HEK293 (cell line): ENCODE data around the gene CALCOCO2.

Experiments used
- CTCF ChIA-PET: fragments of 350-600 bp; formaldehyde crosslinking; extraction: SDS; loops from one replicate; lab custom pipeline; 2021; ENCODE audit warnings: antibody characterized with exemption; lab: Yijun Ruan, JAX
- POLR2A ChIA-PET: fragments of 300-600 bp; formaldehyde crosslinking; extraction: SDS; loops from one replicate; lab custom pipeline; 2020; ENCODE audit warnings: antibody characterized with exemption, inconsistent platforms; lab: Yijun Ruan, JAX
- H3K27ac ChIP-seq: fragments of 200-500 bp; sonication (Bioruptor generic); 2 replicates; pipeline ENCODE4 v1.5.1; 2014; ENCODE audit warnings: low read depth, low read length, control low read depth, inconsistent platforms; ENCODE audit errors: extremely low read depth
- H3K36me3 ChIP-seq, 2 experiments: fragments of 200-500 bp in 1 of 2; sonication (Bioruptor generic) in 1 of 2; 1 replicate in 1 of 2; 2 replicates in 1 of 2; pipeline ENCODE4 v1.5.1; 2014 to 2017; ENCODE audit warnings: inconsistent platforms in 2 of 2, low read length in 2 of 2; ENCODE audit not compliant: control insufficient read depth in 2 of 2, insufficient read depth in 1 of 2
- H3K4me1 ChIP-seq: fragments of 200-500 bp; sonication (Bioruptor generic); 2 replicates; pipeline ENCODE4 v1.5.1; 2014; ENCODE audit warnings: mild to moderate bottlenecking, low read length, inconsistent platforms; ENCODE audit not compliant: control insufficient read depth, insufficient read depth
- H3K4me3 ChIP-seq: 2 replicates; pipeline ENCODE4 v1.5.1; 2011; ENCODE audit warnings: low read depth, mild to moderate bottlenecking, control low read depth, low read length, moderate library complexity
- H3K9me3 ChIP-seq: fragments of 200-500 bp; sonication (Bioruptor generic); 2 replicates; pipeline ENCODE4 v1.5.1; 2014; ENCODE audit warnings: low read depth, low read length, inconsistent platforms; ENCODE audit not compliant: control insufficient read depth, insufficient read depth
- EGR2 ChIP-seq: fragments of 450-650 bp; formaldehyde crosslinking; IDR thresholded peaks from 2 replicates; pipeline ENCODE4 v1.5.1; 2016; ENCODE audit warnings: low read depth, missing biosample characterization, missing genetic modification characterization
- FEZF1 ChIP-seq: fragments of 450-650 bp; formaldehyde crosslinking; IDR thresholded peaks from 2 replicates; pipeline ENCODE4 v1.5.1; 2016; ENCODE audit warnings: missing biosample characterization, missing genetic modification characterization
- OVOL3 ChIP-seq: fragments of 450-650 bp; formaldehyde crosslinking; IDR thresholded peaks from 2 replicates; pipeline ENCODE4 v1.5.1; 2016; ENCODE audit warnings: missing biosample characterization, missing genetic modification characterization
- ZBTB1 ChIP-seq: fragments of 450-650 bp; formaldehyde crosslinking; IDR thresholded peaks from 2 replicates; pipeline ENCODE4 v1.5.1; 2016; ENCODE audit warnings: missing biosample characterization, missing genetic modification characterization
- ZBTB17 ChIP-seq: fragments of 450-650 bp; formaldehyde crosslinking; IDR thresholded peaks from 2 replicates; pipeline ENCODE4 v1.5.1; 2016; ENCODE audit warnings: missing biosample characterization, missing genetic modification characterization
- ZEB2 ChIP-seq: fragments of 450-650 bp; formaldehyde crosslinking; IDR thresholded peaks from 2 replicates; pipeline ENCODE4 v1.5.1; 2016; ENCODE audit warnings: missing biosample characterization, missing genetic modification characterization
- ZNF133 ChIP-seq: fragments of 450-650 bp; formaldehyde crosslinking; IDR thresholded peaks from 2 replicates; pipeline ENCODE4 v1.5.1; 2016; ENCODE audit warnings: missing biosample characterization, missing genetic modification characterization
- ZNF16 ChIP-seq: fragments of 450-650 bp; formaldehyde crosslinking; IDR thresholded peaks from 2 replicates; pipeline ENCODE4 v1.5.1; 2016; ENCODE audit warnings: low read depth, missing biosample characterization, missing genetic modification characterization
- ZNF248 ChIP-seq: fragments of 450-650 bp; formaldehyde crosslinking; IDR thresholded peaks from 2 replicates; pipeline ENCODE4 v1.5.1; 2017; ENCODE audit warnings: missing biosample characterization, missing genetic modification characterization
- ZNF341 ChIP-seq: fragments of 450-650 bp; formaldehyde crosslinking; IDR thresholded peaks from 2 replicates; pipeline ENCODE4; 2016; ENCODE audit warnings: low read depth, missing biosample characterization, missing genetic modification characterization
- ZNF366 ChIP-seq: fragments of 450-650 bp; formaldehyde crosslinking; conservative IDR thresholded peaks from 2 replicates; pipeline ENCODE4 v1.5.1; 2016; ENCODE audit warnings: missing biosample characterization, missing genetic modification characterization
- ZNF530 ChIP-seq: fragments of 450-650 bp; formaldehyde crosslinking; IDR thresholded peaks from 2 replicates; pipeline ENCODE4 v1.5.1; 2016; ENCODE audit warnings: low read depth, missing biosample characterization, missing genetic modification characterization
- ZNF561 ChIP-seq: fragments of 450-650 bp; IDR thresholded peaks from 2 replicates; pipeline ENCODE4 v1.5.1; 2018; ENCODE audit warnings: missing biosample characterization, missing genetic modification characterization, borderline replicate concordance
- ZNF571 ChIP-seq: fragments of 450-650 bp; formaldehyde crosslinking; IDR thresholded peaks from 2 replicates; pipeline ENCODE4 v1.5.0; 2017; ENCODE audit warnings: missing biosample characterization, missing genetic modification characterization
- ZNF768 ChIP-seq: fragments of 450-650 bp; formaldehyde crosslinking; IDR thresholded peaks from 2 replicates; pipeline ENCODE4 v1.5.1; 2018; ENCODE audit warnings: missing biosample characterization, mild to moderate bottlenecking, missing genetic modification characterization
- ZNF843 ChIP-seq: fragments of 450-650 bp; formaldehyde crosslinking; IDR thresholded peaks from 2 replicates; pipeline ENCODE4 v1.5.1; 2016; ENCODE audit warnings: missing biosample characterization, missing genetic modification characterization
- ZSCAN16 ChIP-seq: fragments of 450-650 bp; formaldehyde crosslinking; IDR thresholded peaks from 2 replicates; pipeline ENCODE4 v1.5.1; 2016; ENCODE audit warnings: missing biosample characterization, missing genetic modification characterization
- TF ChIP-seq, protein P1 (sequence below): fragments of 450-650 bp; formaldehyde crosslinking; IDR thresholded peaks from 2 replicates; pipeline ENCODE4 v1.5.1; 2017; ENCODE audit warnings: missing biosample characterization, mild to moderate bottlenecking, missing genetic modification characterization, moderate library complexity
- TF ChIP-seq, protein P2 (sequence below): fragments of 450-650 bp; formaldehyde crosslinking; IDR thresholded peaks from 2 replicates; pipeline ENCODE4 v1.5.1; 2016; ENCODE audit warnings: missing biosample characterization, missing genetic modification characterization, borderline replicate concordance

Gene CALCOCO2

GRCh38 chr17:48910370-48910769 lies 79.5 kb downstream of the CALCOCO2 start (continued):
- TF ChIP-seq FEZF1 = 0 out of 2 replicates have a peak, but pooled peaks have one; percentile 23
- TF ChIP-seq ZNF530 (tag by site-specific recombination) = no peak
- no peak for TF ChIP-seq ZNF843 (tag by site-specific recombination)
- 0 out of 2 replicates have a peak, but pooled peaks have one; percentile 18 for TF ChIP-seq ZNF341 (tag by site-specific recombination)
- TF ChIP-seq ZNF768 (tag by site-specific recombination) = no peak
- TF ChIP-seq ZNF133 = no peak
- TF ChIP-seq ZBTB17 = no peak
- TF ChIP-seq ZNF366 (tag by site-specific recombination) = no peak
- TF ChIP-seq OVOL3 (tag by site-specific recombination) = no peak
- no peak for TF ChIP-seq ZEB2 (tag by site-specific recombination)
- TF ChIP-seq ZSCAN16 (tag by site-specific recombination) = no peak
- no peak for TF ChIP-seq EGR2 (tag by site-specific recombination)
- no peak for TF ChIP-seq ZNF16
- TF ChIP-seq ZNF248 (tag by site-specific recombination) = no peak
- TF ChIP-seq, protein P1, sequence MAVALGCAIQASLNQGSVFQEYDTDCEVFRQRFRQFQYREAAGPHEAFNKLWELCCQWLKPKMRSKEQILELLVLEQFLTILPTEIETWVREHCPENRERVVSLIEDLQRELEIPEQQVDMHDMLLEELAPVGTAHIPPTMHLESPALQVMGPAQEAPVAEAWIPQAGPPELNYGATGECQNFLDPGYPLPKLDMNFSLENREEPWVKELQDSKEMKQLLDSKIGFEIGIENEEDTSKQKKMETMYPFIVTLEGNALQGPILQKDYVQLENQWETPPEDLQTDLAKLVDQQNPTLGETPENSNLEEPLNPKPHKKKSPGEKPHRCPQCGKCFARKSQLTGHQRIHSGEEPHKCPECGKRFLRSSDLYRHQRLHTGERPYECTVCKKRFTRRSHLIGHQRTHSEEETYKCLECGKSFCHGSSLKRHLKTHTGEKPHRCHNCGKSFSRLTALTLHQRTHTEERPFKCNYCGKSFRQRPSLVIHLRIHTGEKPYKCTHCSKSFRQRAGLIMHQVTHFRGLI (tag by site-specific recombination) = no peak

GRCh38 chr17:48912476-48912875 lies 81.6 kb downstream of the CALCOCO2 start:
- peaks cover 66 to 77% of the 10 kb centered on the region in 2 experiments for H3K36me3 ChIP-seq

More at GRCh38 chr17:48912476-48912875, 81.6 kb downstream of the CALCOCO2 start:
- CTCF ChIA-PET = no interaction called here
- no peak for TF ChIP-seq ZNF16
- TF ChIP-seq ZNF768 (tag by site-specific recombination) = no peak
- no peak for TF ChIP-seq ZBTB1 (tag by site-specific recombination)
- TF ChIP-seq ZNF571 (tag by site-specific recombination) = no peak
- TF ChIP-seq, protein P2, sequence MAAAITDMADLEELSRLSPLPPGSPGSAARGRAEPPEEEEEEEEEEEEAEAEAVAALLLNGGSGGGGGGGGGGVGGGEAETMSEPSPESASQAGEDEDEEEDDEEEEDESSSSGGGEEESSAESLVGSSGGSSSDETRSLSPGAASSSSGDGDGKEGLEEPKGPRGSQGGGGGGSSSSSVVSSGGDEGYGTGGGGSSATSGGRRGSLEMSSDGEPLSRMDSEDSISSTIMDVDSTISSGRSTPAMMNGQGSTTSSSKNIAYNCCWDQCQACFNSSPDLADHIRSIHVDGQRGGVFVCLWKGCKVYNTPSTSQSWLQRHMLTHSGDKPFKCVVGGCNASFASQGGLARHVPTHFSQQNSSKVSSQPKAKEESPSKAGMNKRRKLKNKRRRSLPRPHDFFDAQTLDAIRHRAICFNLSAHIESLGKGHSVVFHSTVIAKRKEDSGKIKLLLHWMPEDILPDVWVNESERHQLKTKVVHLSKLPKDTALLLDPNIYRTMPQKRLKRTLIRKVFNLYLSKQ (tag by site-specific recombination) = no peak
- TF ChIP-seq ZNF561 (tag by site-specific recombination) = no peak
- TF ChIP-seq, all 188 proteins: peak for 0
- Histone ChIP-seq H3K4me3 (no peak overlapping the region), H3K4me1 (peaks cover 16% of the 10 kb centered on the region), H3K27ac (no peak overlapping the region), H3K9me3 (no peaks in the 10 kb centered on the region)
- POLR2A ChIA-PET = no interaction called here
